Ovary (tissue), 9 donors: ENCODE measurements around the gene DNMT1. TPM values are rescaled to one million over a fixed set of nuclear protein-coding genes. Genes with fewer than 3 reads are reported as not detected.

Experiments used
- DNase-seq, 5 donors: peaks; one replicate each; pipeline ENCODE4 v3.0.0-alpha.2; 2019 to 2020
- H3K27ac ChIP-seq, 2 donors: fragments of 200-600 bp; one replicate each; pipeline versions ENCODE4 v1.5.1 to v1.8.0; 2019 to 2022
- H3K27me3 ChIP-seq: fragments of 200-600 bp; one replicate; pipeline ENCODE4 v1.8.0; 2022
- H3K36me3 ChIP-seq: fragments of 200-600 bp; sonication (generic); one replicate; pipeline ENCODE4 v1.5.1; 2019
- H3K4me1 ChIP-seq: one replicate; pipeline ENCODE4 v1.8.1; 2013; ENCODE audit warnings: mild to moderate bottlenecking, moderate library complexity; ENCODE audit not compliant: insufficient read depth
- H3K4me3 ChIP-seq: fragments of 200-600 bp; sonication (generic); one replicate; pipeline ENCODE4 v1.5.1; 2017
- H3K9me3 ChIP-seq, 2 donors: fragments of 200-600 bp in 1 of 2; sonication (generic) in 1 of 2; one replicate each; pipeline versions ENCODE4 v1.5.1 to v1.8.1; 2013 to 2019; ENCODE audit warnings: mild to moderate bottlenecking in 1 of 2, moderate library complexity in 1 of 2
- CTCF ChIP-seq, 3 donors: fragments of 450-650 bp in 2 of 3; fragments of 200-600 bp in 1 of 3; IDR thresholded peaks; one replicate each; pipeline versions ENCODE4 v1.5.1 to v1.8.0; 2016 to 2022; ENCODE audit warnings: antibody characterized with exemption in 3 of 3, mild to moderate bottlenecking in 1 of 3
- EP300 ChIP-seq: sonication (generic); formaldehyde crosslinking; IDR thresholded peaks from one replicate; pipeline ENCODE4 v1.6.1; 2017; ENCODE audit warnings: antibody characterized with exemption
- POLR2A ChIP-seq: fragments of 450-650 bp; IDR thresholded peaks from one replicate; pipeline ENCODE4 v1.6.1; 2017; ENCODE audit warnings: antibody characterized with exemption, mild to moderate bottlenecking, moderate library complexity
- WGBS, 3 donors: extraction: QIAGEN DNeasy Blood & Tissue Kit in 1 of 3; methylation state at CpG; one replicate each; pipeline versions ENCODE4 v1.1.5 to v1.1.7; 2013 to 2017; 5-methylcytosine and 5-hydroxymethylcytosine counted together
- intact Hi-C, 4 donors: fragments of 100-400 bp; cut with DNase I; formaldehyde crosslinking; loops; one replicate each; pipeline versions ENCODE4 v1.11.0 to v1.15.1; 2022 to 2023
- polyA plus RNA-seq, 2 donors: library from polyadenylated mRNA; stranded (reverse); fragments of 200-250 nt in 1 of 2; fragments of 350-450 nt in 1 of 2; fragmentation: Illumina TruSeq in 1 of 2; extraction: RNeasy Lipid Tissue Mini Kit (QIAGEN cat#74804) in 1 of 2; gene quantifications; one replicate each; pipeline ENCODE4 v1.2.3, GENCODE V29; 2013 to 2014
- total RNA-seq, 7 donors: library from RNA; depleted of rRNA in 2 of 7; stranded (reverse); fragments of >200 nt in 2 of 7; fragmentation: NEBNext Ultra II Directional in 3 of 7; extraction: Animal tissue kit (Norgen Biotek cat#: 25700) in 3 of 7; gene quantifications; one replicate each; pipeline versions ENCODE4 v1.1.0 to v1.2.4, GENCODE V29; 2016 to 2023
- donor health status: DM: no; HTN: no; CAD: no; lungs with moderate emphysema.
- donor health status: DM: no; HTN: no; CAD: no.
- donor health status: Bipolar disorder and iron deficiency.
- donor health status: DM: yes; HTN: yes; CAD: no.
- donor health status: DM: no; HTN: no; CAD: no.
- donor health status: DM: yes; HTN: yes; CAD: no.

DNMT1 gene
- total and polyA plus RNA-seq, 9 donors = 19.8 to 74.2 (median 41.8) TPM

DNA sequence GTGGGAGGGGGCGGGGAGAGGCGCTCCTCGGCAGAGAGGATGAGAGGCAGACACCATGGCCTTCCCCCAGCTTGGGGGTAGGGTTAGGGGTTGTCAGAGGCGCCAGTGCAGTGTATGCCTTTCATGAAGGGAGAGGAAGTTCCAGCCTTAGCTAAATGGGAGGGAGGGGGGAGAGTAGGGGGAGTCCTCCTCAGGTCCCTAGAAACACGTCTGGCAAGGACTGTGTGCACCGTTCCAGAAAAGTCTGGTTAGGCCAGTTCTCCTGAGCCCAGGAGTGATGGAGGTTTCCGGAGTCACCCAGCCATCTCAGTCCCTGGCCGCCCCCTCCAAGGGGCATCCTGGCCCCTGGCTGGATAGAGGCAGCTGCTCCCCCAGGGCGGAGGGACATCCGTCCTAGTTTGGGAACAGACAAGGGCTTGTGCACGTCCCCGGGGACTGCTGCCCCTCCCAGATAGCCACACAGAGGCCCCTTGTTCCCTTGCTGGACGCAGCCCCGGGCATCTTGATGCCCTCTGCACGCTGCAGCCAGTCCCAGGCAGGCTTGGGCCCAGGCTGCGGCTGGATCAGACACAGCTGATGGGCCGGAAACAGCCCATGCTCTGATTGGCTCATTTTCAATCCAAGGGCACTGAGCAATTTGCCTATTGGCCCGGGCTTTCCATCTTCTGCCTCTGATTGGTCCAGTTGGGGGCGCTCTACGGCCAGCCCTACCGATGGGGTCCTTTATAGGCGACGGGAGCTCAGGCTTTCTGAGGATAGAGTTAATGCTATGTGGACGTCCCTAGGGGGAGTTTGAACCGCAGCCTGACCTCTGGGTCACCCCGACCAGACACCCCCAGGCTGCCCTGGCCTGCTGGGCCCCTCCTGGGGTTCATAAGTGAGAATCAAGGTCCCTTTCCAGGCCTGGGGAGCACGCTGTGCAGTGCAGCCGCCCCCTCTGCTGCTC is 32.5 kb upstream of the DNMT1 start:
- Histone ChIP-seq H3K27ac (peak overlapping the region; percentile 69 to 81), H3K4me3 (peak overlapping the region; percentile 15), H3K4me1 (peaks cover 10% of the 10 kb centered on the region), H3K36me3 (no peaks in the 10 kb centered on the region), H3K9me3 (no peaks in the 10 kb centered on the region), H3K27me3 (no peaks in the 10 kb centered on the region)
- peak in 4 of 5 donors; percentile 42 to 68 (median 51) for DNase-seq
- WGBS, 3 donors = 47 to 56% (median 50%) methylated on average over 26 to 28 of the region's 28 CpGs
- intact Hi-C loops = loop anchor here in 1 of 4 donors (10.0 kb wide), 1 partner anchor 112 kb away; the partner anchor contains the start of genes EIF3G and P2RY11
- TF ChIP-seq EP300 (no peak), CTCF (IDR thresholded peaks at IDR 0.05) (no peak), POLR2A (no peak)

DNA sequence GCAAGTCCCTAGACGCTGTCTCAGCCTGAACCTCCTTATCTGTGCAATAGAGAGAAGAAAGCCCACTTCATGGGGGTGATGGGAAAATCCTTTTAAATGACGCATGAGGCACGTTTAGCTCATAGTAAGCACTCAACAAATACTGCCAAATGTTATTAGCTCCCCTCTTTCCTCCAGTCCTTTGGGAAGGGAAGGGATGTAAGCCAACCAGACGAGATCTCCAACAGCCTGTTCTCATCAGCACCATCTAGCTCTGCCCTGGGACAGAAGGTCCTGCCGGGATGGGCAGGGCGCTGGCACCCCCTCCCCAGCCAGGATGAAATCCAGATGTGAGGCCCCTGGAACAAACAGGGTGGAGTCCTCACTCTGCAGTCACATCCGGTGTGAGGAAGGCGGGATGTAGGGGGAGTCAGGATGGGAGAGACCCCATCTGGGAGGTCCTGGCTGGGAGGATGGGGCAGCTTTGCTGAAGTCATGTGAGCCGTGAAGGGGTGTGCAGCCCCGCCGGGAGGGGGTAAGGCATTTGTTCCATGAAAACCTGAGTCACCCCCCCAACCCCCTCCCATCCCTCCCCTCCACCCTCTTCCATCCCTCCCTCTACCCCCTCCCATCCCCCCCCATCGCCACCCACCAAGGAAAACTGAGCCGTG is 31.7 kb upstream of the DNMT1 start:
- no peaks in the 10 kb centered on the region for H3K9me3 ChIP-seq
- DNase-seq = peak; percentile 82 to 93 (median 92)
- intact Hi-C loops = loop anchor here in 1 of 4 donors (10.0 kb wide), 1 partner anchor 112 kb away; the partner anchor contains the start of genes EIF3G and P2RY11
- WGBS, 3 donors = 7 to 10% (median 10%) methylated on average over 13 of the region's 13 CpGs
- H3K27ac ChIP-seq = peak overlapping the region; percentile 69 to 81
- no peaks in the 10 kb centered on the region for H3K27me3 ChIP-seq
- H3K36me3 ChIP-seq = no peaks in the 10 kb centered on the region
- peaks cover 10% of the 10 kb centered on the region for H3K4me1 ChIP-seq
- TF ChIP-seq CTCF (IDR thresholded peaks at IDR 0.05) (no peak), EP300 (peak; percentile 77)
- peak overlapping the region; percentile 15 for H3K4me3 ChIP-seq

DNA sequence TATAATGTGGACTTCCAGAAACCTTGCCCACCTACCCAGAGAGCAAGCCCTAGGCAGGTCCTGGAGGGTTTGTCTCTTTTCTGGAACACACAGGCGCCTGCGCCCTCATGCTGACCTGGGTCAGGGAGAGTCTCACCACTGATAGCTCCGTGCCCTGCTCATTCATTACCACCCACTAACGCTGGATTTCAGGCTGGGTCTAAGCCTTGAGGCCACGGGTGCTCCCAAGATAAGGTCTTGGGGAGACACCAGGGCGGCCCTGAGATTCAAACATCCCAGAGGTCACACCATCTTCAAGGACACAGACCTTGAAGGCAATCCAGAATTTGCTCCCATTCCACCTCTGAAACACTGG is 31.2 kb upstream of the DNMT1 start:
- intact Hi-C loops = loop anchor here in 1 of 4 donors (10.0 kb wide), 1 partner anchor 111 kb away; the partner anchor contains the start of genes EIF3G and P2RY11
- no peaks in the 10 kb centered on the region for H3K27me3 ChIP-seq
- H3K9me3 ChIP-seq = no peaks in the 10 kb centered on the region
- H3K4me1 ChIP-seq = peaks cover 10% of the 10 kb centered on the region
- no peaks in the 10 kb centered on the region for H3K36me3 ChIP-seq
- WGBS, 3 donors = 10 to 26% (median 20%) methylated on average over 6 of the region's 6 CpGs
- H3K27ac ChIP-seq = peak overlapping the region; percentile 69 to 81
- no peak for TF ChIP-seq EP300
- TF ChIP-seq POLR2A = no peak
- TF ChIP-seq CTCF (IDR thresholded peaks at IDR 0.05) = no peak
- peak in 4 of 5 donors; percentile 55 to 82 (median 62) for DNase-seq
- H3K4me3 ChIP-seq = no peak overlapping the region

- Histone ChIP-seq H3K4me1 (peaks cover 10% of the 10 kb centered on the region), H3K9me3 (no peaks in the 10 kb centered on the region), H3K36me3 (no peaks in the 10 kb centered on the region), H3K27me3 (no peaks in the 10 kb centered on the region), H3K4me3 (no peak overlapping the region), H3K27ac (peak overlapping the region in 1 of 2 donors; percentile 72)
- TF ChIP-seq POLR2A (no peak), EP300 (no peak), CTCF (IDR thresholded peaks at IDR 0.05) (no peak)
- peak in 3 of 5 donors; percentile 13 to 50 (median 42) for DNase-seq
- 94 to 97% (median 95%) methylated on average over 23 of the region's 23 CpGs for WGBS, 3 donors
- intact Hi-C loops = loop anchor here in 1 of 4 donors (10.0 kb wide), 1 partner anchor 110 kb away; the partner anchor contains the start of genes EIF3G and P2RY11
Measured at GRCh38 chr19:10224337-10224736, 29.6 kb upstream of the DNMT1 start.
